ENCODE results near the gene ZNF507. TPM values are rescaled to one million over a fixed set of nuclear protein-coding genes. Genes with fewer than 3 reads are reported as not detected.

Gene ZNF507
- total RNA-seq, 4 donors from 2014 or later: 12.2 to 29.6 (median 16.1) TPM

- TF ChIP-seq, protein P1, sequence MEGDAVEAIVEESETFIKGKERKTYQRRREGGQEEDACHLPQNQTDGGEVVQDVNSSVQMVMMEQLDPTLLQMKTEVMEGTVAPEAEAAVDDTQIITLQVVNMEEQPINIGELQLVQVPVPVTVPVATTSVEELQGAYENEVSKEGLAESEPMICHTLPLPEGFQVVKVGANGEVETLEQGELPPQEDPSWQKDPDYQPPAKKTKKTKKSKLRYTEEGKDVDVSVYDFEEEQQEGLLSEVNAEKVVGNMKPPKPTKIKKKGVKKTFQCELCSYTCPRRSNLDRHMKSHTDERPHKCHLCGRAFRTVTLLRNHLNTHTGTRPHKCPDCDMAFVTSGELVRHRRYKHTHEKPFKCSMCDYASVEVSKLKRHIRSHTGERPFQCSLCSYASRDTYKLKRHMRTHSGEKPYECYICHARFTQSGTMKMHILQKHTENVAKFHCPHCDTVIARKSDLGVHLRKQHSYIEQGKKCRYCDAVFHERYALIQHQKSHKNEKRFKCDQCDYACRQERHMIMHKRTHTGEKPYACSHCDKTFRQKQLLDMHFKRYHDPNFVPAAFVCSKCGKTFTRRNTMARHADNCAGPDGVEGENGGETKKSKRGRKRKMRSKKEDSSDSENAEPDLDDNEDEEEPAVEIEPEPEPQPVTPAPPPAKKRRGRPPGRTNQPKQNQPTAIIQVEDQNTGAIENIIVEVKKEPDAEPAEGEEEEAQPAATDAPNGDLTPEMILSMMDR (IDR thresholded peaks at IDR 0.05): no peak
- DNase-seq (ENCODE audit: low spot score): no peak
- ATAC-seq (ENCODE audit: low FRiP score): no peak
Measured at GRCh38 chr19:32309711-32310390, 35.6 kb upstream of the ZNF507 start.

- TF ChIP-seq, protein P1 (IDR thresholded peaks at IDR 0.05): no peak
Measured at GRCh38 chr19:32311371-32311770, 34.0 kb upstream of the ZNF507 start.

GRCh38 chr19:32313569-32314265 lies 31.7 kb upstream of the ZNF507 start:
- DNase-seq (ENCODE audit: low spot score) (no peak), ATAC-seq (ENCODE audit: low FRiP score) (no peak)
- TF ChIP-seq, protein P1 (IDR thresholded peaks at IDR 0.05): no peak

More at GRCh38 chr19:32311371-32311770, 34.0 kb upstream of the ZNF507 start:
- DNase-seq (ENCODE audit: low spot score) (no peak), ATAC-seq (ENCODE audit: low FRiP score) (no peak)

GRCh38 chr19:32316034-32316433 lies 29.4 kb upstream of the ZNF507 start:
- ATAC-seq (ENCODE audit: low FRiP score) (no peak), DNase-seq (ENCODE audit: low spot score) (no peak)
- TF ChIP-seq, protein P1 (IDR thresholded peaks at IDR 0.05): no peak

- TF ChIP-seq, protein P1 (IDR thresholded peaks at IDR 0.05): no peak
- ATAC-seq (ENCODE audit: low FRiP score): no peak
- no peak for DNase-seq (ENCODE audit: low spot score)
Measured at GRCh38 chr19:32317086-32317485, 28.3 kb upstream of the ZNF507 start.

DNA sequence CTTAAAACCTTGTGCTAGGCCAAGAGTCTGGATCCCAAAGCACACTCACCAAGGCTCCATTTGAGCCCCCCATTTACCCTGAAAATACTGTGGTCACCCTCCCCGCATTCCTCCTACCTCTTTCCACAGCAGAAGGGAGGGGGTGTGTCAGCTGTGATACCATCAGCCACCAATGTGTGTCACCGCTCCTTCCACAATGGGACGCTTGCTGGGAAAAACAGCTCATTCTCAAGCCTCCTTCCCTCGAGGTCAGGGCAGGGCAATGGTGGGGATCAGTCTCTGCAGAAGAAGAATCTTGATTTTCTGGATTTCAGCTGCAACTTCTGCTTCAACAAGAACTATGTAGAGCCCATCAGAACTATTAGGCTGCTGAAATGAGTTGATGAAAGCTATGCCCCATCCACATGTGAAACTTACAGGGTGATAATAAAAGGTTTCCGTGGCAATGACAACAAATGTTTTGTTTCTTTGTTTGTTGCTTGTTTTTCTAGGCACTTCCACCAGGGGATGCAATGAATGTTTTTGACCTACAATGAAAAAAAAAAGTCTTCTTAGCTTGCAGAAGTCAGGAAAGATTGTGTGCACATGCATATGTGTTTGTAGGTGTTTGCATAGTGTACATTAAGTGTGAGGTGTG lies 26.4 kb upstream of the ZNF507 start:
- TF ChIP-seq, protein P1 (IDR thresholded peaks at IDR 0.05): no peak
- ATAC-seq (ENCODE audit: low FRiP score) (no peak), DNase-seq (ENCODE audit: low spot score) (no peak)

All from omental fat pad (tissue), 4 donors.